ENCODE data around the gene FAM13A. TPM values are rescaled to one million over a fixed set of nuclear protein-coding genes. Genes with fewer than 3 reads are reported as not detected.

Gene FAM13A
- total and polyA plus RNA-seq, 10 of the 15 experiments (the other 5 are each of a cell fraction or from before 2014, with no cell fraction given): 0.05 to 1.8 (median 0.27) TPM; not detected in 1

GRCh38 chr4:88823058-88823919 is 233.7 kb downstream of the FAM13A start:
- FAIRE-seq (no peak), DNase-seq (ENCODE audit: low read depth, low spot score) (peak; percentile 57), ATAC-seq (peak; percentile 97)
- WGBS (ENCODE audit: insufficient coverage, insufficient replicate concordance, low lambda C conversion rate, missing lambda C conversion rate): 12% methylated on average over 16 of the region's 16 CpGs
- Histone ChIP-seq H4K20me1 (ENCODE audit: control insufficient read depth, insufficient read depth) (no peaks in the 10 kb centered on the region), H3K4me3 (peak overlapping the region; percentile 64), H3K27me3 (replicated peaks in 1 of 2; ENCODE audit: control insufficient read depth in 2 of 2, insufficient read depth in 2 of 2, low read length in 1 of 2) (no peaks in the 10 kb centered on the region), H3K9ac (ENCODE audit: control insufficient read depth, insufficient read depth, low read length) (0 out of 2 replicates have a peak overlapping the region, but pooled peaks have one; percentile 13), H3K4me1 (ENCODE audit: control insufficient read depth, insufficient read depth, low read length) (peaks cover 5% of the 10 kb centered on the region; the same call in 1 of the 2 replicates), H2AFZ (ENCODE audit: control insufficient read depth, low read depth, low read length) (peak overlapping the region; percentile 95), H3K79me2 (ENCODE audit: control insufficient read depth, insufficient read depth, low read length) (no peaks in the 10 kb centered on the region), H3K27ac (ENCODE audit: control insufficient read depth, insufficient read depth) (no peak overlapping the region), H3K9me3 (replicated peaks; ENCODE audit: control insufficient read depth, insufficient read depth, low read length) (no peaks in the 10 kb centered on the region), H3K36me3 (ENCODE audit: control insufficient read depth in 2 of 2, insufficient read depth in 2 of 2, low read length in 1 of 2) (no peaks in the 10 kb centered on the region), H3K4me2 (ENCODE audit: control insufficient read depth, insufficient read depth) (peak overlapping the region; percentile 87)
- BruUV-seq (replicated peaks): no TSS peak
- ChIA-PET POLR2A (interaction anchor here (0.8 to 1.2 kb wide), 2 partner anchors 200 to 233 kb away, joined by 3 to 4 read pairs; no protein-coding TSS in a partner anchor), SMC1A (ENCODE audit: uncharacterized antibody, unreplicated experiment) (interaction anchor here (0.9 to 1.5 kb wide), 6 partner anchors 9 to 291 kb away, joined by 3 to 9 read pairs (median 3); no protein-coding TSS in a partner anchor), CTCF (interaction anchor here (0.6 to 1.5 kb wide), 6 partner anchors 31 to 316 kb away, joined by 3 to 10 read pairs (median 3); no protein-coding TSS in a partner anchor), RAD21 (ENCODE audit: unreplicated experiment) (interaction anchor here (0.8 to 1.7 kb wide), 5 partner anchors 186 to 319 kb away, joined by 3 to 17 read pairs (median 4); no protein-coding TSS in a partner anchor)
- intact Hi-C loops (cut with micrococcal nuclease; ENCODE audit: unreplicated experiment) (no loop called here), in situ Hi-C loops (cut with MboI) (loop anchor here (10.0 kb wide), 1 partner anchor 292 kb away; the partner anchor contains the start of gene TIGD2)
- TF ChIP-seq JUNB (IDR thresholded peaks at IDR 0.05): peak; percentile 42; the same call in 1 of the 2 replicates
- TF ChIP-seq NR2C1 (IDR thresholded peaks at IDR 0.05): peak; percentile 85
- TF ChIP-seq SMAD1 (IDR thresholded peaks at IDR 0.05; ENCODE audit: low read depth, partially characterized antibody): peak; percentile 20
- peak; percentile 69; the same call in 1 of the 2 replicates for TF ChIP-seq ATF2 (IDR thresholded peaks at IDR 0.05; ENCODE audit: low read length)
- TF ChIP-seq EP300 (IDR thresholded peaks at IDR 0.05; ENCODE audit: borderline replicate concordance in 1 of 2, control insufficient read depth in 1 of 2, low read depth in 2 of 2, low read length in 2 of 2): no peak
- peak; percentile 65; the same call in 1 of the 2 replicates for TF ChIP-seq NBN (IDR thresholded peaks at IDR 0.05)
- peak; percentile 67; the same call in 1 of the 2 replicates for TF ChIP-seq NKRF (conservative IDR thresholded peaks at IDR 0.05)
- TF ChIP-seq MLLT1 (IDR thresholded peaks at IDR 0.05): peak; percentile 16; the same call in 1 of the 2 replicates
- 0 out of 2 replicates have a peak, but pooled peaks have one; percentile 11 for TF ChIP-seq LARP7 (IDR thresholded peaks at IDR 0.05)
- TF ChIP-seq IKZF2 (IDR thresholded peaks at IDR 0.05): peak; percentile 67 to 71
- peak; percentile 47 for TF ChIP-seq MEF2B (IDR thresholded peaks at IDR 0.05; ENCODE audit: partially characterized antibody, poor library complexity, severe bottlenecking)
- TF ChIP-seq MXI1 (IDR thresholded peaks at IDR 0.05; ENCODE audit: low read depth, low read length): peak; percentile 91
- no peak for TF ChIP-seq USF2 (IDR thresholded peaks at IDR 0.05; ENCODE audit: borderline replicate concordance, low read depth, low read length)

Measured in GM12878 (cell line).